Astrocyte of the spinal cord (primary cell): ENCODE data around the gene PRDX5.

ENCODE experiments used
- DNase-seq: peaks from one replicate; pipeline ENCODE4 v3.0.0; 2011; ENCODE audit warnings: low read depth, low spot score
- H3K4me3 ChIP-seq: 2 replicates; pipeline ENCODE4 v1.5.1; 2011; ENCODE audit warnings: low read depth, mild to moderate bottlenecking, low read length, moderate library complexity
- in situ Hi-C: cut with HindIII; loops from 2 replicates; pipeline ENCODE4 v1.10.0; 2017; ENCODE audit warnings: low sequenced_read_pairs
- TF ChIP-seq, protein P1 (sequence below): IDR thresholded peaks from 2 replicates; pipeline ENCODE4 v1.5.1; 2012; ENCODE audit warnings: low read depth, mild to moderate bottlenecking, low read length, inconsistent platforms

Gene PRDX5

GRCh38 chr11:64367931-64368672 is 50.2 kb downstream of the PRDX5 start:
- in situ Hi-C loops: no loop called here
- no peak overlapping the region for H3K4me3 ChIP-seq
- DNase-seq: no peak
- TF ChIP-seq, protein P1, sequence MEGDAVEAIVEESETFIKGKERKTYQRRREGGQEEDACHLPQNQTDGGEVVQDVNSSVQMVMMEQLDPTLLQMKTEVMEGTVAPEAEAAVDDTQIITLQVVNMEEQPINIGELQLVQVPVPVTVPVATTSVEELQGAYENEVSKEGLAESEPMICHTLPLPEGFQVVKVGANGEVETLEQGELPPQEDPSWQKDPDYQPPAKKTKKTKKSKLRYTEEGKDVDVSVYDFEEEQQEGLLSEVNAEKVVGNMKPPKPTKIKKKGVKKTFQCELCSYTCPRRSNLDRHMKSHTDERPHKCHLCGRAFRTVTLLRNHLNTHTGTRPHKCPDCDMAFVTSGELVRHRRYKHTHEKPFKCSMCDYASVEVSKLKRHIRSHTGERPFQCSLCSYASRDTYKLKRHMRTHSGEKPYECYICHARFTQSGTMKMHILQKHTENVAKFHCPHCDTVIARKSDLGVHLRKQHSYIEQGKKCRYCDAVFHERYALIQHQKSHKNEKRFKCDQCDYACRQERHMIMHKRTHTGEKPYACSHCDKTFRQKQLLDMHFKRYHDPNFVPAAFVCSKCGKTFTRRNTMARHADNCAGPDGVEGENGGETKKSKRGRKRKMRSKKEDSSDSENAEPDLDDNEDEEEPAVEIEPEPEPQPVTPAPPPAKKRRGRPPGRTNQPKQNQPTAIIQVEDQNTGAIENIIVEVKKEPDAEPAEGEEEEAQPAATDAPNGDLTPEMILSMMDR: no peak

GRCh38 chr11:64368673-64369074 is 50.8 kb downstream of the PRDX5 start:
- TF ChIP-seq, protein P1: no peak
- DNase-seq: no peak
- in situ Hi-C loops: no loop called here
- H3K4me3 ChIP-seq: no peak overlapping the region

- DNase-seq: no peak
- H3K4me3 ChIP-seq: no peak overlapping the region
- in situ Hi-C loops: no loop called here
- TF ChIP-seq, protein P1: no peak
Observed at GRCh38 chr11:64369440-64370421, 51.8 kb downstream of the PRDX5 start.

- no peak overlapping the region for H3K4me3 ChIP-seq
- in situ Hi-C loops: no loop called here
- TF ChIP-seq, protein P1: no peak
- no peak for DNase-seq
Observed at GRCh38 chr11:64371201-64371600, 53.3 kb downstream of the PRDX5 start.
